GM18873 (cell line): Measurements from ENCODE around the gene TCERG1L.

Experiments
- ATAC-seq: cut with Tn5 transposase; IDR thresholded peaks from one replicate; pipeline ENCODE4 v1.9.1; 2021; ENCODE audit warnings: mild to moderate bottlenecking, moderate library complexity, moderate number of reproducible peaks; ENCODE audit not compliant: unreplicated experiment, low FRiP score

TCERG1L gene

GRCh38 chr10:131061216-131061615, 250.3 kb downstream of the TCERG1L start:
- no peak for ATAC-seq

DNA sequence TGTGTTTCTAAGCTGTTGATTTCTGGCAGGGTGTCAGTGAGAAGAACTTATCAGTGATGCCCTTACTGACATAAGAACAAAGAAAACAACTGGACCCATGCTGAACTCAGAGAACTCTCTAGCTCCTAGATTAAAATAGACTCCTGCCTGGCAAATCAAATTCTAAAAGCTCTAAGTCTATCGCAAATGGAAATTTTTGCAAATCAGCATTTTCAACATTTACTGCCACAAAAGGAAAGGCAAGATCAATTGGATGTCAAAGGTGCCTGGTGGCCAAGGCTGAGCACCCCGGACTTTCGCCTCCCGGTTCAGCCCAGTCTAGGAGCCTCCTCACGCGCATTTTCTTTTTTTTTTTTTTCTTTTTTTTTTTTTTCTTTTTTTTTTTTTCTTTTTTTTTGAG, 251.6 kb downstream of the TCERG1L start:
- no peak for ATAC-seq

DNA sequence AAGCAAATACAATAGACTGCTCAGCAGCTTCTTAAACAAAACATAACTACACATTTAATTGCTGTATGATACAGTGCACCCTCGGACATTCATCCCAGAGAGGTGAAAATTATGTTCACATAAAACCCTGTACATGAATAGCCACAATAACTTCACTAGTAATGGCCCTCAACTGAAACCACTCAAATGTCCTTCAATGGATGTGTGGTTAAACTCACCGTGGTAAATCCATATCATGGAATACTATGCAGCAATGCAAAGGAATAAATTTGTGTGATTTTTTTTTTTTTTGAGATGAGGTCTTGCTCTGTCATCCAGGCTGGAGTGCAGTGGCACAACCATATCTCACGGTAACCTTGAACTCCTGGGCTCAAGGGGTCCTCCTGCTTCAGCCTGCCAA, 252.7 kb downstream of the TCERG1L start:
- no peak for ATAC-seq

DNA sequence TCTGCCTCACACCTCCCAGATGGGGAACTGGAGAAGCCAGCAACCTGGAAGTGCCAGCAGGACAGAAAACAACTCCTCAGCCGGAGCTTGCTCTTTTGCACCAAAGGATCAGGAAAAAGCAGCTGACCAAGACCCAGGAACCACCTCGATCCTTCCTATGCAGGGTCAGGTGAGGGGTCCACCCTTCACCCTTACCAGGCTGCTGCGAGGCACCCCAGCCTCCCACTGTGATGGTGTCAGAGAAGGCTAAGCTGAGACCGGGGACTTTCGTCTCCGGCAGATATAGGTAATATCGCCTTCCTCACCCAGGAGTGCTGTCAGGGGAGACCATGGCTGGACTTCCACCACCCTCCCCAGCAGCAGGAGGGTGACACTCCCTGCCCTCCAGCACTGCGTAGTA, 254.7 kb downstream of the TCERG1L start:
- no peak for ATAC-seq

DNA sequence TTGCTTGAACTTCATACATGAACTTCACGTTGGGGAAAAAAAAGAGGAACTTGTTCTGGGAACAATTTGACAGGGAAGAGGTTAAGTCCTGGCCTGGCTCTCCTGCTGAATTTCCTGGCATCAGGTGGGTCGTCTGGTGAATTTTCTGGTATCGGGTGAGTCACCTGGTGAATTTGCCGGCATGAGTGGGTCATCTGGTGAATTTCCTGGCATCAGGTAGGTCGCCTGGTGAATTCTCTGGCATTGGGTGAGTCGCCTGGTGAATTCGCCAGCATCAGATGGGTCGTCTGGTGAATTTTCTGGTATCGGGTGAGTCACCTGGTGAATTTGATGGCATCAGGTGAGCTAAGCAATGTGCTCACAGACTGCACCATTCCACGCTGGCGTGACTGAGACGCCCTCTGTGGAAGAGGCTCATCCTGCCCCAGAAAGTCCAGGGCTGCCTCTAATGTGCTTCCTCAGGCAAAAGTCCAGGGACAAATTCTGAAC, 255.4 kb downstream of the TCERG1L start:
- no peak for ATAC-seq

GRCh38 chr10:131055437-131055836, 256.1 kb downstream of the TCERG1L start:
- ATAC-seq, result no peak

- no peak for ATAC-seq
Observed at GRCh38 chr10:131053192-131053591, 258.3 kb downstream of the TCERG1L start.

- ATAC-seq, result no peak
Observed at GRCh38 chr10:131050162-131050766, 261.3 kb downstream of the TCERG1L start.

DNA sequence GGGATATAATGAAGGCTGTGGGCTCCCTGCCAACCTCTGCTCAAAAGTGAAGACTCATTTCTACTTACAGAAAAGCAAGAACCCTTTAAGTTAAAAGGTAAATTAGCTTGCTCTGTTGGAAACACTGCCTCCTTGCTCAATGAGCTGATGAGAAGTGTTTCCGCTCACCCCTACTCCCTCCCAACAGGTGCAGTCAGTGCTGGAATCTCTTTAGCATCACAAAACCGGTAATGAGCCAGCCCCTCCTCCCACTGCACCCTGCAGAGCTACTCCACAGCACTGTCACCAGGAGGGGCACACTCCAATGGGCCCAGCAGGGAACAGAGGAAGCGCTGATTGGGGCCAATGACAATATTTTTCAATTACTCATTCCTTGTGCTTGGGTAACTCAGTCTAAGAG, 262.5 kb downstream of the TCERG1L start:
- no peak for ATAC-seq

DNA sequence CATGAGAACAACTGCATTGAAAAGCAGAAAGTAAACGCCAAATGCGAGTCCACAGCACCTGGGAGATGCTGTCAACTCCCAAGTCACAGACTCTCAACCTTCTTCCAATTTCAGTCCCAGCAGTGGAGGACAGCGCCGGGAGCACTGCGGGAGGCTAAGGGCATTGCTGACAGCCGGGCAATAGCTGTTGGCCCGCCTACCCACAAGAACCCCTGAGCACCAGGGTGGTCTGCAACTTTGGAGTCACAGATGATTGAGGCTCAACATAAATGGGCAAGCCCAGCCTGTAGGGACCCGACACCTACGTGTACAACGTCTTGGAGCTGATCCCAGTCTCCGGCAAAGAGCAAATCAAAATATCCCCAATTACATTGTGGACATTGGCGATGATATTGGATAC, 262.9 kb downstream of the TCERG1L start:
- ATAC-seq, result no peak

GRCh38 chr10:131047501-131047900, 264.0 kb downstream of the TCERG1L start:
- ATAC-seq, result no peak

- ATAC-seq, result no peak
Observed at GRCh38 chr10:131046194-131046593, 265.3 kb downstream of the TCERG1L start.

DNA sequence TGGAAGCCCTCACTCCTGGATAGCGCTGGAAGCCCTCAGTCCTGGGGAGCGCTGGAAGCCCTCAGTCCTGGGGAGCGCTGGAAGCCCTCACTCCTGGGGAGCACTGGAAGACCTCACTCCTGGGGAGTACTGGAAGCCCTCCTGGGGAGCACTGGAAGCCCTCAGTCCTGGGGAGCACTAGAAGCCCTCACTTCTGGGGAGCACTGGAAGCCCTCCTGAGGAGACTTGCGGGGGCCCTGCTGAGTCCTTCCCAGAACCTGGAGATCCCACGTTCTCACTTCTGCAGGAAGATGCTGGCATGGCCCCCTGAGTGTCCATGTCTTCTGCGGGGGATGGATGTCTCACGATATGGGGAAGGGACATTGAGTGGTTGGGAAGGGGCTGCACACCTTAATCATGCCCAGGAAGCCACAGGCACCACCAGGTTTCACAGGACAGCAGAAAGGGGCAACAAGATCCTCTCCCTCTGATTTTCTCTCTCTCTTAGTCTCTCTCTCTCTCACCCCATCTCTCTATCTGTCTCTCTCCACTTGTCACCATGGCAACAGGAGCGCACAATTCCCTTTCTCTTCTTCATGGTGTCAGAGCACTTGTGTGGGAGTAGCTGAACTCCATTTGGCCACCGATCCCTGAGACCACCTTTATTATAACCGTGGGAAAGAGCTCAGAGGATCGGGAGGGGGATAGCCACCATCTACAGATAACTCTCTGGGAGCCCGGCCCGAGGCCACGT, 267.0 kb downstream of the TCERG1L start:
- ATAC-seq, result no peak

DNA sequence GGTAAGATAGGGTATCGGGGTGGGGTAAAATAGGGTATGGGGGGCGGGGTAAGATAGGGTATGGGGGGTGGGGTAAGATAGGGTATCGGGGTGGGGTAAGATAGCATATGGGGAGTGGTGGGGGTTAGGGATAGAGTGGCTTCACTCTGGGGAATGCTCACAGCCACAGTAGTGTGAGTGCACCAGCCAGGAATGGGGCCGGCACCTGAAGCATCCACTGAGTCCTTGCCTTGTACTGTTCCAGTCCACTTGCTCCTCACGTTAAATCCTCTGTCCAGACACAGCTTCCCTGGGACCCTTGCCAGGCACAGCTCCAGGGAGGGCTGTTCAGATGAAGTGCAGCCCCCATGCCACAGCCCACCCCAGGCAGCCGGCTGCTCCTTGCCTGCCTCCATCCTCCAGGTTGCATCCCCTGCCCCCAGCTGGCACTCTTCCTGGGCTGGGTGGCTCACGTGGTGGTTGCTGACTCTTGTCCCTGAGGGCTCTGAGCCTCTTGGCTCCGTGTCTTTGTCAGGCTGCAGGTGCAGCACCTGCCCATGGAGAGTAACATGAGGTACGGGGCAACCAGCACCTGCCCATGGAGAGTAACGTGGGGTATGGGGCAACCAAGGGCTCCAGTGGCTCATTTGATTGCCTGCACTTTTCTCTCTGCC, 268.4 kb downstream of the TCERG1L start:
- no peak for ATAC-seq
